Sigmoid colon (tissue), 7 donors: ENCODE measurements around the gene ODF2. TPM values are rescaled to one million over a fixed set of nuclear protein-coding genes. Genes with fewer than 3 reads are reported as not detected.
A peak's percentile ranks its signal among the peaks of the same experiment; 100 is the strongest.
"Not testable (repeated sequence)": the region's sequence is repeated elsewhere in the genome, so short reads cannot be mapped to it uniquely, and the experiment has no call there.

ENCODE experiments used
- DNase-seq: peaks from one replicate; pipeline ENCODE4 v3.0.0-alpha.2; 2019
- H3K27ac ChIP-seq, 4 donors: fragments of 200-600 bp; sonication (generic); one replicate each; pipeline ENCODE4 v1.5.1; 2016 to 2019; ENCODE audit warnings: mild to moderate bottlenecking in 1 of 4
- H3K27me3 ChIP-seq, 3 donors: fragments of 200-600 bp; sonication (generic); one replicate each; pipeline ENCODE4 v1.5.1; 2019; ENCODE audit warnings: mild to moderate bottlenecking in 1 of 3
- H3K36me3 ChIP-seq, 4 donors: fragments of 200-600 bp; sonication (generic); one replicate each; pipeline ENCODE4 v1.5.1; 2016 to 2019
- H3K4me1 ChIP-seq, 4 donors: fragments of 200-600 bp; sonication (generic); one replicate each; pipeline ENCODE4 v1.5.1; 2017 to 2019
- H3K4me3 ChIP-seq, 4 donors: fragments of 200-600 bp; sonication (generic); one replicate each; pipeline ENCODE4 v1.5.1; 2017 to 2019; ENCODE audit warnings: mild to moderate bottlenecking in 2 of 4, moderate library complexity in 1 of 4
- H3K9me3 ChIP-seq, 4 donors: fragments of 200-600 bp in 3 of 4; sonication (generic) in 3 of 4; one replicate each; pipeline versions ENCODE4 v1.5.1 to v1.6.1; 2013 to 2019
- CTCF ChIP-seq, 4 experiments: fragments of 450-650 bp in 3 of 4; fragments of 200-600 bp in 1 of 4; IDR thresholded peaks; one replicate each; pipeline ENCODE4 v1.5.1; 2016 to 2019; ENCODE audit warnings: antibody characterized with exemption in 4 of 4, mild to moderate bottlenecking in 3 of 4, moderate library complexity in 2 of 4
- EP300 ChIP-seq, 4 donors: sonication (generic); formaldehyde crosslinking; IDR thresholded peaks; one replicate each; pipeline ENCODE4 v1.6.1; 2017; ENCODE audit warnings: antibody characterized with exemption in 4 of 4
- POLR2A ChIP-seq, 2 donors: fragments of 450-650 bp; IDR thresholded peaks; one replicate each; pipeline ENCODE4 v1.6.1; 2016; ENCODE audit warnings: antibody characterized with exemption in 2 of 2, mild to moderate bottlenecking in 2 of 2, moderate library complexity in 2 of 2
- POLR2AphosphoS5 ChIP-seq, 4 donors: sonication (generic); formaldehyde crosslinking; IDR thresholded peaks; one replicate each; pipeline ENCODE4 v1.6.1; 2017; ENCODE audit warnings: antibody characterized with exemption in 4 of 4
- WGBS, 2 donors: extraction: QIAGEN DNeasy Blood & Tissue Kit; methylation state at CpG; one replicate each; pipeline ENCODE4 v1.1.7; 2013; 5-methylcytosine and 5-hydroxymethylcytosine counted together
- intact Hi-C: fragments of 100-400 bp; cut with DNase I; formaldehyde crosslinking; loops from one replicate; pipeline ENCODE4 v1.15.1; 2023
- polyA plus RNA-seq, 3 donors: library from polyadenylated mRNA; stranded (reverse); fragments of 200-250 nt; gene quantifications; one replicate each; pipeline ENCODE4 v1.2.3, GENCODE V29; 2013
- total RNA-seq, 4 donors: library from RNA; depleted of rRNA; stranded (reverse); fragments of >200 nt; gene quantifications; one replicate each; pipeline ENCODE4 v1.1.0, GENCODE V29; 2016
- donor health status: healthy with polysubstance abuse.
- donor health status: Bipolar disorder and iron deficiency.
- donor health status: healthy.

Gene ODF2
- total and polyA plus RNA-seq, 7 donors: 4.6 to 28.2 (median 14.0) TPM

GRCh38 chr9:128442150-128442549 is 13.7 kb upstream of the ODF2 start:
- intact Hi-C loops: no loop called here
- WGBS, 2 donors: 52 to 53% methylated on average over 6 of the region's 6 CpGs

GRCh38 chr9:128446505-128446904 is 9.3 kb upstream of the ODF2 start:
- 94 to 95% methylated on average over 5 of the region's 5 CpGs for WGBS, 2 donors
- DNase-seq, H3K27me3 ChIP-seq: not testable (repeated sequence)

More at GRCh38 chr9:128442150-128442549, 13.7 kb upstream of the ODF2 start:
- Histone ChIP-seq H3K36me3 (no peaks in the 10 kb centered on the region), H3K4me3 (no peak overlapping the region), H3K9me3 (no peaks in the 10 kb centered on the region), H3K4me1 (peaks cover 0 to 8% (median 3%) of the 10 kb centered on the region in 4 donors), H3K27ac (no peak overlapping the region), H3K27me3 (no peaks in the 10 kb centered on the region)
- TF ChIP-seq CTCF (IDR thresholded peaks at IDR 0.05) (no peak), POLR2A (IDR thresholded peaks at IDR 0.05) (no peak), EP300 (IDR thresholded peaks at IDR 0.05) (no peak), POLR2AphosphoS5 (IDR thresholded peaks at IDR 0.05) (no peak)
- DNase-seq: no peak

DNA sequence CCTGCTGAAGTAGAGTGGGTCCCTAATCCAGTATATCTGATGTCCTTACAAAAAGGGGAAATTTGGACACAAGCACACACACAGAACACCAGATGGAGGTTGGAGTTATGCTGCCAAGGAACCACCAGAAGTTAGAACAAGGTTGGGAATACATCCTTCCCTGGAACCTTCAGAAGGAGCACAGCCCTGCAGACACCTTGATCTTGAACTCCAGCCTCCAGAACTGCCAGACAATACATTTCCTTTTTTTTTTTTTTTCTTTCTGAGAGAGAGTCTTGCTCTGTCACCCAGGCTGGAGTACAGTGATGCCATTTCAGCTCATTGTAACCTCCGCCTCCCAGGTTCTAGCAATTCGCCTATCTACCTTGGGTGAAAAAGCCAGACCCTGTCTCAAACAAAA is 7.1 kb upstream of the ODF2 start:
- H3K4me3 ChIP-seq: no peak overlapping the region
- no peak overlapping the region for H3K27ac ChIP-seq
- no peaks in the 10 kb centered on the region for H3K4me1 ChIP-seq
- H3K9me3 ChIP-seq: no peaks in the 10 kb centered on the region
- intact Hi-C loops: no loop called here
- no peaks in the 10 kb centered on the region for H3K27me3 ChIP-seq
- WGBS, 2 donors: 96 to 98% methylated on average over 2 of the region's 2 CpGs
- H3K36me3 ChIP-seq: no peaks in the 10 kb centered on the region
- TF ChIP-seq POLR2A (IDR thresholded peaks at IDR 0.05): no peak
- no peak for TF ChIP-seq EP300 (IDR thresholded peaks at IDR 0.05)
- TF ChIP-seq POLR2AphosphoS5 (IDR thresholded peaks at IDR 0.05): no peak
- no peak for TF ChIP-seq CTCF (IDR thresholded peaks at IDR 0.05)
- no peak for DNase-seq

More at GRCh38 chr9:128446505-128446904, 9.3 kb upstream of the ODF2 start:
- H3K27ac ChIP-seq, H3K9me3 ChIP-seq, intact Hi-C loops, H3K4me3 ChIP-seq, H3K36me3 ChIP-seq, H3K4me1 ChIP-seq: not testable (repeated sequence)

GRCh38 chr9:128454991-128455390 is 815 bp upstream of the ODF2 start:
- peak overlapping the region in 1 of 4 donors; percentile 88 for H3K4me3 ChIP-seq
- 70 to 84% methylated on average over 14 of the region's 14 CpGs for WGBS, 2 donors
- peaks cover 0 to 8% (median 2%) of the 10 kb centered on the region in 4 donors for H3K36me3 ChIP-seq
- no peak for DNase-seq
- intact Hi-C loops: loop anchor here (5.0 kb wide), 1 partner anchor 47 kb away; the partner anchor contains the start of gene GLE1
- no peaks in the 10 kb centered on the region for H3K27me3 ChIP-seq
- TF ChIP-seq CTCF (IDR thresholded peaks at IDR 0.05) (no peak), EP300 (IDR thresholded peaks at IDR 0.05) (no peak), POLR2A (IDR thresholded peaks at IDR 0.05) (no peak), POLR2AphosphoS5 (IDR thresholded peaks at IDR 0.05) (no peak)
- peaks cover 0 to 14% (median 9%) of the 10 kb centered on the region in 4 donors for H3K4me1 ChIP-seq
- H3K9me3 ChIP-seq: no peaks in the 10 kb centered on the region
- H3K27ac ChIP-seq: peak overlapping the region in 1 of 4 donors; percentile 94

GRCh38 chr9:128456613-128457061 is 831 bp downstream of the ODF2 start:
- H3K4me1 ChIP-seq: peaks cover 0 to 14% (median 9%) of the 10 kb centered on the region in 4 donors
- peaks cover 8 to 25% (median 14%) of the 10 kb centered on the region in 4 donors for H3K36me3 ChIP-seq
- intact Hi-C loops: loop anchor here (2.0 to 5.0 kb wide), 2 partner anchors 18 to 46 kb away; partner anchors contain the start of gene GLE1
- H3K27me3 ChIP-seq: no peaks in the 10 kb centered on the region
- peak overlapping the region; percentile 88 to 96 (median 91) for H3K27ac ChIP-seq
- no peaks in the 10 kb centered on the region for H3K9me3 ChIP-seq
- no peak for TF ChIP-seq CTCF (IDR thresholded peaks at IDR 0.05)
- TF ChIP-seq POLR2AphosphoS5 (IDR thresholded peaks at IDR 0.05): no peak
- no peak for TF ChIP-seq POLR2A (IDR thresholded peaks at IDR 0.05)
- no peak for TF ChIP-seq EP300 (IDR thresholded peaks at IDR 0.05)
- DNase-seq: peak; percentile 86
- peak overlapping the region; percentile 68 to 95 (median 84) for H3K4me3 ChIP-seq
- 1% methylated on average over 48 of the region's 48 CpGs for WGBS, 2 donors
